K562 (cell line): ENCODE measurements around the gene AHCY. TPM values are rescaled to one million over a fixed set of nuclear protein-coding genes. Genes with fewer than 3 reads are reported as not detected.

Experiments used
- ATAC-seq: fragments of 200-7000 bp; cut with Tn5 transposase; 3 replicates; pipeline ENCODE4 v1.9.1; 2020; ENCODE audit warnings: moderate library complexity
- BruUV-seq: library from RNA; stranded (reverse); fragments of 400-500 nt; replicated peaks from 2 replicates; lab custom pipeline; 2021; lab: Mats Ljungman, UMichigan
- CTCF ChIA-PET: fragments of 300-600 bp; formaldehyde crosslinking; extraction: SDS; loops from one replicate; lab custom pipeline; 2021; ENCODE audit warnings: low intra/inter-chr PET ratio; lab: Yijun Ruan, JAX
- POLR2A ChIA-PET: fragments of 300-600, 350-650 bp; sonication (Branson Sonifier 250); formaldehyde crosslinking; extraction: SDS; loops from one replicate; lab custom pipeline; 2021; ENCODE audit warnings: antibody characterized with exemption, inconsistent platforms; lab: Yijun Ruan, JAX
- DNase-seq, 4 experiments: peaks; one replicate each; pipeline versions ENCODE4 v3.0.0 to v3.0.0-alpha.2; 2011 to 2018; ENCODE audit warnings: low spot score in 3 of 4, mixed read lengths in 3 of 4; ENCODE audit errors: extremely low read depth in 1 of 4
- FAIRE-seq: peaks from 2 replicates; lab custom pipeline; 2011; peaks lifted over from hg19 to GRCh38; lab: Jason Lieb, UNC
- H2AFZ ChIP-seq: 2 replicates; pipeline ENCODE4 v1.6.0; 2011; ENCODE audit warnings: low read depth, low read length, control low read depth, inconsistent platforms
- H3K27ac ChIP-seq: fragments of 200-600 bp; 3 replicates; pipeline ENCODE4 v1.8.0; 2011; ENCODE audit warnings: low read depth, mild to moderate bottlenecking, control low read depth, inconsistent platforms, low read length, moderate library complexity, mixed read lengths; ENCODE audit errors: extremely low read depth
- H3K27me3 ChIP-seq, 2 experiments: fragments of 300-600 bp in 1 of 2; 2 replicates in 1 of 2; 3 replicates in 1 of 2; pipeline versions ENCODE4 v1.6.0 to v1.8.0; 2011; ENCODE audit warnings: inconsistent platforms in 2 of 2, low read length in 2 of 2, mild to moderate bottlenecking in 1 of 2, mixed read lengths in 1 of 2, moderate library complexity in 1 of 2; ENCODE audit not compliant: control insufficient read depth in 2 of 2, insufficient read depth in 2 of 2
- H3K36me3 ChIP-seq: fragments of 300-600 bp; 3 replicates; pipeline ENCODE4 v1.8.0; 2011; ENCODE audit warnings: mild to moderate bottlenecking, low read length, inconsistent platforms; ENCODE audit not compliant: control insufficient read depth, insufficient read depth
- H3K4me1 ChIP-seq, 2 experiments: fragments of 200-600 bp in 1 of 2; replicated peaks in 1 of 2; 2 replicates in 1 of 2; 3 replicates in 1 of 2; pipeline versions ENCODE4 v1.5.1 to v1.8.0; 2011; ENCODE audit warnings: inconsistent platforms in 2 of 2, low read length in 2 of 2, mild to moderate bottlenecking in 1 of 2, mixed read lengths in 1 of 2, moderate library complexity in 1 of 2; ENCODE audit not compliant: control insufficient read depth in 2 of 2, insufficient read depth in 2 of 2
- H3K4me2 ChIP-seq: 2 replicates; pipeline ENCODE4 v1.6.1; 2011; ENCODE audit warnings: low read length, control low read depth, inconsistent platforms, mixed read lengths; ENCODE audit not compliant: insufficient read depth
- H3K4me3 ChIP-seq: fragments of 200-600 bp; sonication (generic), shearing (Covaris generic); 2 replicates; pipeline ENCODE4 v1.5.1; 2016; ENCODE audit warnings: control low read depth, inconsistent platforms
- H3K79me2 ChIP-seq: fragments of 200-600 bp; 3 replicates; pipeline ENCODE4 v1.8.0; 2011; ENCODE audit warnings: low read length, inconsistent platforms; ENCODE audit not compliant: control insufficient read depth, insufficient read depth
- H3K9ac ChIP-seq, 2 experiments: 2 replicates each; pipeline versions ENCODE4 v1.6.0 to v1.6.1; 2011; ENCODE audit warnings: low read depth in 2 of 2, low read length in 2 of 2, control low read depth in 1 of 2, inconsistent platforms in 1 of 2, mild to moderate bottlenecking in 1 of 2, mixed read lengths in 1 of 2; ENCODE audit not compliant: insufficient read depth in 1 of 2
- H3K9me1 ChIP-seq: one replicate; pipeline ENCODE4 v1.6.0; 2011; ENCODE audit warnings: inconsistent platforms, mild to moderate bottlenecking, low read length, moderate library complexity; ENCODE audit not compliant: control insufficient read depth, insufficient read depth
- H3K9me3 ChIP-seq: replicated peaks from 2 replicates; pipeline ENCODE4 v1.5.1; 2011; ENCODE audit warnings: low read depth, low read length, inconsistent platforms; ENCODE audit not compliant: control insufficient read depth, insufficient read depth
- H4K20me1 ChIP-seq: replicated peaks from 2 replicates; pipeline ENCODE4 v1.6.1; 2011; ENCODE audit warnings: low read length, inconsistent platforms, mixed read lengths; ENCODE audit not compliant: control insufficient read depth, insufficient read depth
- CBX5 ChIP-seq: IDR thresholded peaks from 2 replicates; pipeline ENCODE4 v1.6.1; 2014; ENCODE audit warnings: low read depth, borderline replicate concordance
- IRF9 ChIP-seq: fragments of 450-650 bp; IDR thresholded peaks from 2 replicates; pipeline ENCODE4 v1.6.1; 2016; ENCODE audit warnings: missing biosample characterization, missing genetic modification characterization
- JUND ChIP-seq, 2 experiments: IDR thresholded peaks; 2 replicates in 1 of 2; 3 replicates in 1 of 2; pipeline ENCODE4 v1.6.1; 2011; ENCODE audit warnings: borderline replicate concordance in 2 of 2, low read depth in 2 of 2, low read length in 2 of 2, improper control_type of control experiment in 1 of 2, missing biosample characterization in 1 of 2, missing genetic modification characterization in 1 of 2, missing genetic modification reagents in 1 of 2
- MITF ChIP-seq: IDR thresholded peaks from 2 replicates; pipeline ENCODE4 v1.6.1; 2014; ENCODE audit warnings: antibody characterized with exemption
- NFRKB ChIP-seq: fragments of 450-650 bp; IDR thresholded peaks from 2 replicates; pipeline ENCODE4 v1.6.1; 2016; ENCODE audit warnings: low read depth
- TCF7L2 ChIP-seq: fragments of 150-350 bp; IDR thresholded peaks from 2 replicates; pipeline ENCODE4 v1.6.1; 2016; ENCODE audit warnings: low read depth, mild to moderate bottlenecking, low read length, moderate library complexity
- TEAD1 ChIP-seq, 2 experiments: fragments of 450-650 bp in 1 of 2; sonication (generic) in 1 of 2; formaldehyde crosslinking; IDR thresholded peaks; 2 replicates each; pipeline versions ENCODE4 v1.4.0 to v1.8.0; 2020 to 2022; ENCODE audit warnings: mild to moderate bottlenecking in 2 of 2, missing genetic modification reagents in 1 of 2
- ZBTB49 ChIP-seq: sonication (generic); formaldehyde crosslinking; IDR thresholded peaks from 2 replicates; pipeline ENCODE4 v1.8.0; 2022; ENCODE audit warnings: missing genetic modification reagents, mild to moderate bottlenecking, borderline replicate concordance
- ZNF280B ChIP-seq: fragments of 250-450 bp; sonication (Bioruptor Pico); IDR thresholded peaks from 2 replicates; pipeline ENCODE4 v1.5.1; 2021; ENCODE audit warnings: mild to moderate bottlenecking
- ZNF639 ChIP-seq, 2 experiments: fragments of 200-800 bp in 1 of 2; sonication (Bioruptor generic) in 1 of 2; sonication (generic) in 1 of 2; formaldehyde crosslinking in 1 of 2; IDR thresholded peaks in 1 of 2; conservative IDR thresholded peaks in 1 of 2; 2 replicates each; pipeline versions ENCODE4 v1.5.0 to v1.6.1; 2016 to 2020; ENCODE audit warnings: missing compliant biosample characterization in 1 of 2, missing genetic modification characterization in 1 of 2, missing genetic modification reagents in 1 of 2
- ZNF785 ChIP-seq: fragments of 250-450 bp; sonication (Bioruptor Pico); IDR thresholded peaks from 2 replicates; pipeline ENCODE4 v1.4.0; 2020; ENCODE audit warnings: mild to moderate bottlenecking
- WGBS: fragments of 100-300 bp; shearing (Covaris generic); methylation state at CpG from one replicate; pipeline ENCODE4 v1.1.6; 2016; ENCODE audit warnings: low coverage, mixed read lengths; ENCODE audit not compliant: insufficient coverage; ENCODE audit errors: missing lambda C conversion rate; 5-methylcytosine and 5-hydroxymethylcytosine counted together
- in situ Hi-C: fragments of 300-500 bp; cut with MboI; formaldehyde crosslinking; loops from 4 replicates; pipeline ENCODE4 v1.15.0; 2018; ENCODE audit warnings: inconsistent platforms, mixed read lengths
- intact Hi-C: fragments of 100-400 bp; cut with micrococcal nuclease; formaldehyde crosslinking; loops from 2 replicates; pipeline ENCODE4 v1.14.2; 2022
- polyA plus RNA-seq, 8 experiments: library from polyadenylated mRNA; depleted of rRNA in 4 of 8; stranded (reverse) in 5 of 8; unstranded in 3 of 8; fragments of >200 nt; fragmentation: Nextera tagmentation in 2 of 8; fragmentation: Illumina TruSeq in 1 of 8; extraction: Ambion mirVana in 2 of 8; extraction: Trizol in 1 of 8; gene quantifications; 2 replicates each; pipeline versions ENCODE4 v1.2.1 to v1.2.3, GENCODE V29; 2011 to 2014; ENCODE audit warnings: inconsistent platforms in 1 of 8, missing spikeins in 1 of 8
- total RNA-seq, 7 experiments: library from RNA; depleted of rRNA in 6 of 7; stranded (reverse); fragments of >200 nt in 6 of 7; fragmentation: Illumina TruSeq in 2 of 7; extraction: Trizol in 2 of 7; gene quantifications; 2 replicates each; pipeline versions ENCODE4 v1.2.1 to v1.2.3, GENCODE V29; 2011 to 2021; ENCODE audit warnings: low replicate concordance in 1 of 7

AHCY gene
- total and polyA plus RNA-seq, 9 of the 15 experiments (the other 6 are each of a cell fraction or from before 2014, with no cell fraction given) = 82.5 to 269 (median 190) TPM

- 22% methylated on average over 9 of the region's 9 CpGs for WGBS
- peak; percentile 53 for ATAC-seq
- BruUV-seq = no TSS peak
- TF ChIP-seq IRF9 (tag) (peak; percentile 86), ZBTB49 (CRISPR knock-in tag) (no peak), NFRKB (no peak), JUND (IDR thresholded peaks at IDR 0.05; ENCODE audit: borderline replicate concordance, low read depth, low read length) (no peak), JUND (tag; IDR thresholded peaks at IDR 0.05; ENCODE audit: borderline replicate concordance, low read depth, low read length) (no peak), ZNF785 (no peak), ZNF639 (CRISPR knock-in tag; conservative IDR thresholded peaks at IDR 0.05 in 1 of 2, IDR thresholded peaks at IDR 0.05 in 1 of 2) (0 out of 4 replicates have a peak, but pooled peaks of 1 of the 2 experiments have one; percentile 25), MITF (no peak), CBX5 (no peak), ZNF280B (CRISPR knock-in tag) (no peak), TCF7L2 (no peak), TEAD1 (CRISPR knock-in tag; IDR thresholded peaks at IDR 0.05) (peak in 1 of 2 experiments; percentile 76; a peak in 2 of 4 replicates)
These were observed 19.3 kb upstream of the AHCY start for GRCh38 chr20:34322267-34323105.

More at GRCh38 chr20:34322267-34323105, 19.3 kb upstream of the AHCY start:
- Histone ChIP-seq H3K9me3 (no peaks in the 10 kb centered on the region), H3K9ac (no peak overlapping the region), H3K79me2 (no peaks in the 10 kb centered on the region), H3K4me3 (no peak overlapping the region), H3K27ac (no peak overlapping the region), H3K4me2 (peak overlapping the region; percentile 47), H2AFZ (peak overlapping the region; percentile 67), H3K27me3 (no peaks in the 10 kb centered on the region), H3K36me3 (no peaks in the 10 kb centered on the region), H4K20me1 (no peaks in the 10 kb centered on the region), H3K9me1 (no peaks in the 10 kb centered on the region), H3K4me1 (peaks cover 5 to 13% of the 10 kb centered on the region in 2 experiments; a peak in 4 of 5 replicates)
- FAIRE-seq = peak; percentile 72
- ChIA-PET CTCF (no interaction called here), POLR2A (interaction anchor here (0.6 to 1.4 kb wide), 4 partner anchors 10 to 927 kb away, joined by 3 to 6 read pairs (median 4); no protein-coding TSS in a partner anchor)
- intact Hi-C loops = no loop called here
- DNase-seq = peak in 2 of 4 experiments; percentile 33 to 49
- in situ Hi-C loops = no loop called here
